ENCODE results near the gene OTOG.

OTOG gene

GRCh38 chr11:17633987-17634775 lies 87.1 kb downstream of the OTOG start:
- no peak for DNase-seq (ENCODE audit: low spot score)

- DNase-seq (ENCODE audit: low spot score), result no peak
These were observed 87.9 kb downstream of the OTOG start for GRCh38 chr11:17634776-17635550.

GRCh38 chr11:17635551-17635938 lies 88.5 kb downstream of the OTOG start:
- DNase-seq (ENCODE audit: low spot score), result no peak

- DNase-seq (ENCODE audit: low spot score), result no peak
These were observed 89.7 kb downstream of the OTOG start for GRCh38 chr11:17636721-17637120.

GRCh38 chr11:17637901-17638300 lies 90.8 kb downstream of the OTOG start:
- no peak for DNase-seq (ENCODE audit: low spot score)

- no peak for DNase-seq (ENCODE audit: low spot score)
These were observed 91.3 kb downstream of the OTOG start for GRCh38 chr11:17638311-17638710.

GRCh38 chr11:17639091-17639490 lies 92.0 kb downstream of the OTOG start:
- DNase-seq (ENCODE audit: low spot score), result no peak

- DNase-seq (ENCODE audit: low spot score), result no peak
These were observed 92.7 kb downstream of the OTOG start for GRCh38 chr11:17639781-17640180.

- no peak for DNase-seq (ENCODE audit: low spot score)
These were observed 93.6 kb downstream of the OTOG start for GRCh38 chr11:17640493-17641164.

- DNase-seq (ENCODE audit: low spot score), result no peak
These were observed 94.8 kb downstream of the OTOG start for GRCh38 chr11:17641792-17642350.

GRCh38 chr11:17642370-17642769 lies 95.3 kb downstream of the OTOG start:
- no peak for DNase-seq (ENCODE audit: low spot score)

GRCh38 chr11:17642980-17643379 lies 95.9 kb downstream of the OTOG start:
- DNase-seq (ENCODE audit: low spot score), result no peak

GRCh38 chr11:17643506-17644405 lies 96.7 kb downstream of the OTOG start:
- no peak for DNase-seq (ENCODE audit: low spot score)

GRCh38 chr11:17645190-17645970 lies 98.3 kb downstream of the OTOG start:
- no peak for DNase-seq (ENCODE audit: low spot score)

- no peak for DNase-seq (ENCODE audit: low spot score)
These were observed 99.5 kb downstream of the OTOG start for GRCh38 chr11:17646451-17647145.

- DNase-seq (ENCODE audit: low spot score), result no peak
These were observed 101.5 kb downstream of the OTOG start for GRCh38 chr11:17648528-17648927.

- no peak for DNase-seq (ENCODE audit: low spot score)
These were observed 102.2 kb downstream of the OTOG start for GRCh38 chr11:17649261-17649660.

GRCh38 chr11:17649696-17650095 lies 102.6 kb downstream of the OTOG start:
- no peak for DNase-seq (ENCODE audit: low spot score)

GRCh38 chr11:17650127-17650911 lies 103.3 kb downstream of the OTOG start:
- no peak for DNase-seq (ENCODE audit: low spot score)
